ENCODE data around the gene IDI1. TPM values are rescaled to one million over a fixed set of nuclear protein-coding genes. Genes with fewer than 3 reads are reported as not detected.

Gene IDI1
- total RNA-seq, 1 donor from 2014 or later = 31.7 TPM

GRCh38 chr10:1049425-1049958 is 573 bp upstream of the IDI1 start:
- no peak for DNase-seq (ENCODE audit: extremely low spot score, unreplicated experiment)
- TF ChIP-seq CTCF (IDR thresholded peaks at IDR 0.05) = no peak
- Mint-ChIP-seq H3K27ac (ENCODE audit: unreplicated experiment) (peak overlapping the region; percentile 99), H3K9me3 (ENCODE audit: unreplicated experiment) (no peaks in the 10 kb centered on the region), H3K4me3 (ENCODE audit: unreplicated experiment) (peak overlapping the region; percentile 87), H3K36me3 (ENCODE audit: unreplicated experiment) (peaks cover 15% of the 10 kb centered on the region), H3K4me1 (ENCODE audit: unreplicated experiment) (peaks cover 53% of the 10 kb centered on the region), H3K27me3 (ENCODE audit: unreplicated experiment) (no peaks in the 10 kb centered on the region)

DNA sequence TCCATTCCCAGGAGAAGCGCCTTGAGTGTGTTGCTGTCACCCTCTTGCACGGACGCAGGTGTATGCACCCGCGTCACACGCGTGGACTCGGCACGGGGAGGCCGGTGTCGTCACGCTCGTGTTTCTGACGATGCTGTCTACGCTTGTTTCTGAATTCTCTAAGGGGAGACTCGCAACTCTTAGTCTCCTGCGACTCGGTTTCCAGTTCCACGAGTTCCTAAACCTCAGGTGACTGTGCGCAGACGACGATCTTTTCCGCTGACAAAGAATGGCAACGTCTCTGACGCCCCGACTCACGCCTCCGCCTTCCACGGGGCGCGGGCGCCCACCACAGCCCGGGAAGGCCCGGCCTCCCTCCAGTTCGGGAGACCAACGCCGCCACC is 579 bp downstream of the IDI1 start:
- H3K27ac Mint-ChIP-seq (ENCODE audit: unreplicated experiment) = peak overlapping the region; percentile 99
- no peak for TF ChIP-seq CTCF (IDR thresholded peaks at IDR 0.05)
- H3K9me3 Mint-ChIP-seq (ENCODE audit: unreplicated experiment) = no peaks in the 10 kb centered on the region
- peaks cover 15% of the 10 kb centered on the region for H3K36me3 Mint-ChIP-seq (ENCODE audit: unreplicated experiment)
- H3K4me1 Mint-ChIP-seq (ENCODE audit: unreplicated experiment) = peaks cover 54% of the 10 kb centered on the region
- H3K4me3 Mint-ChIP-seq (ENCODE audit: unreplicated experiment) = peak overlapping the region; percentile 87
- no peak for DNase-seq (ENCODE audit: extremely low spot score, unreplicated experiment)
- H3K27me3 Mint-ChIP-seq (ENCODE audit: unreplicated experiment) = no peaks in the 10 kb centered on the region

- Mint-ChIP-seq H3K27ac (ENCODE audit: unreplicated experiment) (peak overlapping the region; percentile 99), H3K9me3 (ENCODE audit: unreplicated experiment) (no peaks in the 10 kb centered on the region), H3K4me1 (ENCODE audit: unreplicated experiment) (peaks cover 54% of the 10 kb centered on the region), H3K4me3 (ENCODE audit: unreplicated experiment) (peak overlapping the region; percentile 87), H3K27me3 (ENCODE audit: unreplicated experiment) (no peaks in the 10 kb centered on the region), H3K36me3 (ENCODE audit: unreplicated experiment) (peaks cover 19% of the 10 kb centered on the region)
- no peak for TF ChIP-seq CTCF (IDR thresholded peaks at IDR 0.05)
- no peak for DNase-seq (ENCODE audit: extremely low spot score, unreplicated experiment)
Observed at GRCh38 chr10:1047937-1048336, 982 bp downstream of the IDI1 start.

DNA sequence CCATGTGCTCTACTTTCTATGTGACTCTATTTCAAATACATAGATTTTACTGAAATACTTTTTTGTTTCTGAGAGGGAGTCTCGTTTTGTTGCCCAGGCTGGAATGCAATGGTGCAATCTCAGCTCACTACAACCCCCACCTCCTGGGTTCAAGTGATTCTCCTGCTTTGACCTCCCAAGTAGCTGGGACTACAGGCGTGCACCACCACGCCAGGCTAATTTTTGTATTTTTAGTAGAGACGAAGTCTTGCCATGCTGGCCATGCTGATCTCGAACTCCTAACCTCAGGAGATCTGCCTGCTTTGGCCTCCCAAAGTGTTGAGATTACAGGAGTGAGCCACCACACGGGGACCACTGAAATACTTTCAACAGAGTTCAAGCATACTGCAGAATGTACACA is 3.5 kb downstream of the IDI1 start:
- Mint-ChIP-seq H3K4me1 (ENCODE audit: unreplicated experiment) (peaks cover 42% of the 10 kb centered on the region), H3K9me3 (ENCODE audit: unreplicated experiment) (no peaks in the 10 kb centered on the region), H3K36me3 (ENCODE audit: unreplicated experiment) (peaks cover 19% of the 10 kb centered on the region), H3K27ac (ENCODE audit: unreplicated experiment) (peak overlapping the region; percentile 27), H3K27me3 (ENCODE audit: unreplicated experiment) (no peaks in the 10 kb centered on the region), H3K4me3 (ENCODE audit: unreplicated experiment) (peak overlapping the region; percentile 35)
- no peak for TF ChIP-seq CTCF (IDR thresholded peaks at IDR 0.05)
- DNase-seq (ENCODE audit: extremely low spot score, unreplicated experiment) = no peak

DNA sequence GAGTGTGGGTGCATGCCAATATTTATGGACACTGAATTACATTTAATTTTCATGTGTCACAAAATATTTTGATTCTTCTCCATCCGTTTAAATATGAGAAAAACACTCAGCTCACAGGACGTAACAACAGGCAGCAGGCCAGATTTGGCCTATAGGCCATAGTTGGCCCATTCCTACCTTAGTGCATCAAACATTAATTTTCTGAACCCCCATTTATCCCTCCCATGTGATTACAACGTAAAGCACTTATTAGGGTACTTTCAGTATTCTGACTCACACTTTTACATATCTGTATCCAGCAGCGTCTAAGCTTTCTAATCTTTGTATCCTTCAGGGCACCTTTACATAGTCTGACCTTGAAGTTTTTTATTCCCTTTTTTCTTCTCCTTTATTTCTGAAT is 4.0 kb downstream of the IDI1 start:
- H3K9me3 Mint-ChIP-seq (ENCODE audit: unreplicated experiment) = no peaks in the 10 kb centered on the region
- H3K36me3 Mint-ChIP-seq (ENCODE audit: unreplicated experiment) = peaks cover 23% of the 10 kb centered on the region
- no peak for TF ChIP-seq CTCF (IDR thresholded peaks at IDR 0.05)
- peaks cover 44% of the 10 kb centered on the region for H3K4me1 Mint-ChIP-seq (ENCODE audit: unreplicated experiment)
- H3K27ac Mint-ChIP-seq (ENCODE audit: unreplicated experiment) = peak overlapping the region; percentile 27
- H3K27me3 Mint-ChIP-seq (ENCODE audit: unreplicated experiment) = no peaks in the 10 kb centered on the region
- no peak for DNase-seq (ENCODE audit: extremely low spot score, unreplicated experiment)
- H3K4me3 Mint-ChIP-seq (ENCODE audit: unreplicated experiment) = peak overlapping the region; percentile 36

Data from osteocyte (in vitro differentiated cells).